ENCODE data around the gene P2RY12.

Gene P2RY12

GRCh38 chr3:151316267-151316991, 68.1 kb downstream of the P2RY12 start, which contains the start of gene GPR87:
GPR87 (minus strand) TSS chr3:151316820; CDS start chr3:151300100, 16,720 bp downstream.
- Histone ChIP-seq H3K4me2 (ENCODE audit: low read length) (no peak within 1 kb of the TSS), H3K4me1 (ENCODE audit: control insufficient read depth, low read length) (no peaks in the 10 kb centered on the region), H3K4me3 (ENCODE audit: low read length) (no peak within 1 kb of the TSS), H3F3A (ENCODE audit: control insufficient read depth, insufficient read depth) (no peaks in the 10 kb centered on the region), H3K9me3 (ENCODE audit: control insufficient read depth, insufficient read depth, low read length) (no peaks in the 10 kb centered on the region), H3K9me2 (replicated peaks; ENCODE audit: control insufficient read depth, low read length) (no peaks in the 10 kb centered on the region), H4K20me1 (ENCODE audit: control insufficient read depth, insufficient read depth, low read depth, low read length) (no peaks in the 10 kb centered on the region), H3K79me2 (ENCODE audit: control insufficient read depth, low read length) (no peaks in the 10 kb centered on the region), H3K27me3 (ENCODE audit: control insufficient read depth, low read length) (no peaks in the 10 kb centered on the region), H3K36me3 (ENCODE audit: control insufficient read depth, low read length) (no peaks in the 10 kb centered on the region), H3K27ac (ENCODE audit: low read depth, low read length) (no peak within 1 kb of the TSS)
- no peak for TF ChIP-seq EZH2phosphoT487 (IDR thresholded peaks at IDR 0.05; ENCODE audit: borderline replicate concordance, low read length)

DNA sequence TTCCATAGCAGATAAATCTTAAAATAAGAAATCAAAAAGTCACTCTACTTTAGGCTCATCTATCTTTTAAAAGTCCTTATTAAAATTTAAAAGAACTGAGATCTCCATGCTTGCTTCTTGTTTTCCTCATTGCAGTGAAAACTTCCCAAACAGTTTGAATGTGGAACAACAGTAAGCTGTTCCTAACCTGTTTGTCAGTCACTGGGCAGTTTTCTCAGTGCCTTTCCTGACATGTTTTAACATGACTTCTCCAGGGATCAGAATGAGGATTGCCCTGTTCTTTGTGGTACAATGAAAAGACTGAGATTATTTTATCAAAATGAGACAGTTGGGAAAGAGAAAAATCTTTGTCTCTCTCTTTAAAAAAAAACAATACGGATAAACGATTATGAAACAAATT, 68.7 kb downstream of the P2RY12 start:
- H3K27me3 ChIP-seq (ENCODE audit: control insufficient read depth, low read length) = no peaks in the 10 kb centered on the region
- H3K27ac ChIP-seq (ENCODE audit: low read depth, low read length) = no peak overlapping the region
- no peak overlapping the region for H3K4me2 ChIP-seq (ENCODE audit: low read length)

GRCh38 chr3:151315136-151315535, 69.4 kb downstream of the P2RY12 start:
- Histone ChIP-seq H3K27ac (ENCODE audit: low read depth, low read length) (no peak overlapping the region), H3K9me2 (replicated peaks; ENCODE audit: control insufficient read depth, low read length) (no peaks in the 10 kb centered on the region), H3F3A (ENCODE audit: control insufficient read depth, insufficient read depth) (no peaks in the 10 kb centered on the region), H3K36me3 (ENCODE audit: control insufficient read depth, low read length) (no peaks in the 10 kb centered on the region), H3K4me2 (ENCODE audit: low read length) (no peak overlapping the region), H3K27me3 (ENCODE audit: control insufficient read depth, low read length) (no peaks in the 10 kb centered on the region), H4K20me1 (ENCODE audit: control insufficient read depth, insufficient read depth, low read depth, low read length) (no peaks in the 10 kb centered on the region), H3K4me3 (ENCODE audit: low read length) (no peak overlapping the region), H3K9me3 (ENCODE audit: control insufficient read depth, insufficient read depth, low read length) (no peaks in the 10 kb centered on the region), H3K4me1 (ENCODE audit: control insufficient read depth, low read length) (no peaks in the 10 kb centered on the region), H3K79me2 (ENCODE audit: control insufficient read depth, low read length) (no peaks in the 10 kb centered on the region)
- TF ChIP-seq EZH2phosphoT487 (IDR thresholded peaks at IDR 0.05; ENCODE audit: borderline replicate concordance, low read length) = no peak
- TF ChIP-seq, protein P1, sequence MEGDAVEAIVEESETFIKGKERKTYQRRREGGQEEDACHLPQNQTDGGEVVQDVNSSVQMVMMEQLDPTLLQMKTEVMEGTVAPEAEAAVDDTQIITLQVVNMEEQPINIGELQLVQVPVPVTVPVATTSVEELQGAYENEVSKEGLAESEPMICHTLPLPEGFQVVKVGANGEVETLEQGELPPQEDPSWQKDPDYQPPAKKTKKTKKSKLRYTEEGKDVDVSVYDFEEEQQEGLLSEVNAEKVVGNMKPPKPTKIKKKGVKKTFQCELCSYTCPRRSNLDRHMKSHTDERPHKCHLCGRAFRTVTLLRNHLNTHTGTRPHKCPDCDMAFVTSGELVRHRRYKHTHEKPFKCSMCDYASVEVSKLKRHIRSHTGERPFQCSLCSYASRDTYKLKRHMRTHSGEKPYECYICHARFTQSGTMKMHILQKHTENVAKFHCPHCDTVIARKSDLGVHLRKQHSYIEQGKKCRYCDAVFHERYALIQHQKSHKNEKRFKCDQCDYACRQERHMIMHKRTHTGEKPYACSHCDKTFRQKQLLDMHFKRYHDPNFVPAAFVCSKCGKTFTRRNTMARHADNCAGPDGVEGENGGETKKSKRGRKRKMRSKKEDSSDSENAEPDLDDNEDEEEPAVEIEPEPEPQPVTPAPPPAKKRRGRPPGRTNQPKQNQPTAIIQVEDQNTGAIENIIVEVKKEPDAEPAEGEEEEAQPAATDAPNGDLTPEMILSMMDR (IDR thresholded peaks at IDR 0.05; ENCODE audit: low read depth, low read length, poor library complexity, severe bottlenecking) = no peak

More for the DNA sequence above, 68.7 kb downstream of the P2RY12 start:
- Histone ChIP-seq H3K4me1 (ENCODE audit: control insufficient read depth, low read length) (no peaks in the 10 kb centered on the region), H3K9me2 (replicated peaks; ENCODE audit: control insufficient read depth, low read length) (no peaks in the 10 kb centered on the region), H3K4me3 (ENCODE audit: low read length) (no peak overlapping the region), H3K79me2 (ENCODE audit: control insufficient read depth, low read length) (no peaks in the 10 kb centered on the region), H3K9me3 (ENCODE audit: control insufficient read depth, insufficient read depth, low read length) (no peaks in the 10 kb centered on the region), H3F3A (ENCODE audit: control insufficient read depth, insufficient read depth) (no peaks in the 10 kb centered on the region), H3K36me3 (ENCODE audit: control insufficient read depth, low read length) (no peaks in the 10 kb centered on the region), H4K20me1 (ENCODE audit: control insufficient read depth, insufficient read depth, low read depth, low read length) (no peaks in the 10 kb centered on the region)
- TF ChIP-seq EZH2phosphoT487 (IDR thresholded peaks at IDR 0.05; ENCODE audit: borderline replicate concordance, low read length) = no peak
- TF ChIP-seq, protein P1 (IDR thresholded peaks at IDR 0.05; ENCODE audit: low read depth, low read length, poor library complexity, severe bottlenecking) = no peak

DNA sequence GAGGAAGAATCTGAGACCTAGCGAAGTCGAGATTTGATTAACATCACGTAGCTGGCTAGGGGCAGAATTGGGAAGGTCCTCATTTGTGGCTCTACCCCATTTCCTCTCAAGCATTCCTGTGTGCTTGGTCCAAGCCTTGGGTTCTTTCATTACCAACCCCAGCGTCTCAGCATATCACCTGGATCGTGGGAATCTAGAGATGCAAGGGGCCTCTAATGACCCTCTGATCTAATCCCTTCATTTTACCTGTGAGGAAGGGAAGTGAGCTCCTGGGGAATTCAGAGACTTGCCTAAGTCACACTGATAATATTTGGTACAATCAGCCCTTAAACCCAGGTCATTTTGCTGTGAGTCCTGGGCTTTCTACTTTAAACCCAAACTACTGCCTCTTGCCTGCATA, 70.0 kb downstream of the P2RY12 start:
- Histone ChIP-seq H3K4me1 (ENCODE audit: control insufficient read depth, low read length) (no peaks in the 10 kb centered on the region), H3K36me3 (ENCODE audit: control insufficient read depth, low read length) (no peaks in the 10 kb centered on the region), H3K4me3 (ENCODE audit: low read length) (no peak overlapping the region), H4K20me1 (ENCODE audit: control insufficient read depth, insufficient read depth, low read depth, low read length) (no peaks in the 10 kb centered on the region), H3F3A (ENCODE audit: control insufficient read depth, insufficient read depth) (no peaks in the 10 kb centered on the region), H3K9me2 (replicated peaks; ENCODE audit: control insufficient read depth, low read length) (no peaks in the 10 kb centered on the region), H3K27ac (ENCODE audit: low read depth, low read length) (no peak overlapping the region), H3K27me3 (ENCODE audit: control insufficient read depth, low read length) (no peaks in the 10 kb centered on the region), H3K9me3 (ENCODE audit: control insufficient read depth, insufficient read depth, low read length) (no peaks in the 10 kb centered on the region), H3K4me2 (ENCODE audit: low read length) (no peak overlapping the region), H3K79me2 (ENCODE audit: control insufficient read depth, low read length) (no peaks in the 10 kb centered on the region)
- no peak for TF ChIP-seq EZH2phosphoT487 (IDR thresholded peaks at IDR 0.05; ENCODE audit: borderline replicate concordance, low read length)
- TF ChIP-seq, protein P1 (IDR thresholded peaks at IDR 0.05; ENCODE audit: low read depth, low read length, poor library complexity, severe bottlenecking) = no peak

All from DOHH2 (cell line).